BLaER1 treated with 17β-estradiol and CSF1 and Interleukin-3, amounts not matched to agents 10 nM and 100 nM (cell line): ENCODE results near the gene EID3.

Source experiments
- H3K27ac ChIP-seq, 11 experiments: shearing (Covaris generic); formaldehyde crosslinking; 2 replicates each; pipeline ENCODE4 v1.8.1; 2022
- H3K27me3 ChIP-seq, 11 experiments: shearing (Covaris generic); formaldehyde crosslinking; 2 replicates each; pipeline ENCODE4 v1.8.1; 2022
- H3K36me3 ChIP-seq, 11 experiments: shearing (Covaris generic); formaldehyde crosslinking; 2 replicates each; pipeline ENCODE4 v1.8.1; 2022
- H3K4me1 ChIP-seq, 10 experiments: shearing (Covaris generic); formaldehyde crosslinking; 2 replicates each; pipeline ENCODE4 v1.8.1; 2022
- H3K4me2 ChIP-seq, 11 experiments: shearing (Covaris generic); formaldehyde crosslinking; 2 replicates each; pipeline ENCODE4 v1.8.1; 2022
- H3K4me3 ChIP-seq, 10 experiments: shearing (Covaris generic); formaldehyde crosslinking; 2 replicates each; pipeline ENCODE4 v1.8.1; 2022
- H3K9ac ChIP-seq, 11 experiments: shearing (Covaris generic); formaldehyde crosslinking; 2 replicates each; pipeline ENCODE4 v1.8.1; 2022
- H3K9me3 ChIP-seq, 11 experiments: shearing (Covaris generic); formaldehyde crosslinking; replicated peaks in 1 of 11; 2 replicates each; pipeline ENCODE4 v1.8.1; 2022
- H4K20me1 ChIP-seq, 11 experiments: shearing (Covaris generic); formaldehyde crosslinking; 2 replicates each; pipeline ENCODE4 v1.8.1; 2022
- Cebpa-rat ChIP-seq, 11 experiments: shearing (Covaris generic); IDR thresholded peaks; 2 replicates each; pipeline ENCODE4 v1.8.1; 2022

EID3 gene

DNA sequence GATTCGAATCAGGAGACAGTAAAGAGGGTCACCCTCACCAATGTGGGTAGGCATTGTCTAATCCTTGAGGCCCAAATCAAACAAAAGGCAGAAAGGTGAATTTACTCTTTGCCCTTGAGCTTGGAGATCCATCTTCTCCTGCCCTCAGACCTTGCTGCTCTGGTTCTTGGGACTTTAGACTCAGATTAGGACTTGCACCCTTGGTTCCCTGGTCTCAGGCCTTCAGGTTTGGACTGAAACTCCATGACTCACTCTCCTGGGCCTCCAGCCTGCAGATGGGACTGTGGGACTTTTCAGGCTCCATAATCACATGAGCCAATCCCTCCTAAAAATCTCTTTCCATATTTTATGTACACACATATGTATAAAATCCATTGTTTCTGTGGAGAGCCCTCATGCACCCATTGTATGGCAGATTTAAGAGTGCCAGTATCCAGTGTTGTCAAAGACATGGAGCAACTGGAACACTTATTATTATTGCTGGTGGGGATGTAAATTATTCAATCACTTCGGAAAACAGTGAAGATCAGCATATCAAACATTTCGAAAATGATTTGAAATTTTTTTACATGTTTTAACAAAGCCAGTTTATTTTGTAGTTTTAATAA lies 48.7 kb downstream of the EID3 start:
- TF ChIP-seq Cebpa-rat (IDR thresholded peaks at IDR 0.05) = no peak
- Histone ChIP-seq H3K4me2 (no peak overlapping the region), H3K27me3 (no peaks in the 10 kb centered on the region), H3K27ac (no peak overlapping the region), H3K9me3 (no peaks in the 10 kb centered on the region), H3K9ac (no peak overlapping the region), H3K36me3 (peaks cover 55 to 82% (median 74%) of the 10 kb centered on the region in 11 experiments), H4K20me1 (peaks cover 4 to 74% (median 20%) of the 10 kb centered on the region in 11 experiments; a peak in 17 of 22 replicates), H3K4me1 (no peaks in the 10 kb centered on the region), H3K4me3 (no peak overlapping the region)

DNA sequence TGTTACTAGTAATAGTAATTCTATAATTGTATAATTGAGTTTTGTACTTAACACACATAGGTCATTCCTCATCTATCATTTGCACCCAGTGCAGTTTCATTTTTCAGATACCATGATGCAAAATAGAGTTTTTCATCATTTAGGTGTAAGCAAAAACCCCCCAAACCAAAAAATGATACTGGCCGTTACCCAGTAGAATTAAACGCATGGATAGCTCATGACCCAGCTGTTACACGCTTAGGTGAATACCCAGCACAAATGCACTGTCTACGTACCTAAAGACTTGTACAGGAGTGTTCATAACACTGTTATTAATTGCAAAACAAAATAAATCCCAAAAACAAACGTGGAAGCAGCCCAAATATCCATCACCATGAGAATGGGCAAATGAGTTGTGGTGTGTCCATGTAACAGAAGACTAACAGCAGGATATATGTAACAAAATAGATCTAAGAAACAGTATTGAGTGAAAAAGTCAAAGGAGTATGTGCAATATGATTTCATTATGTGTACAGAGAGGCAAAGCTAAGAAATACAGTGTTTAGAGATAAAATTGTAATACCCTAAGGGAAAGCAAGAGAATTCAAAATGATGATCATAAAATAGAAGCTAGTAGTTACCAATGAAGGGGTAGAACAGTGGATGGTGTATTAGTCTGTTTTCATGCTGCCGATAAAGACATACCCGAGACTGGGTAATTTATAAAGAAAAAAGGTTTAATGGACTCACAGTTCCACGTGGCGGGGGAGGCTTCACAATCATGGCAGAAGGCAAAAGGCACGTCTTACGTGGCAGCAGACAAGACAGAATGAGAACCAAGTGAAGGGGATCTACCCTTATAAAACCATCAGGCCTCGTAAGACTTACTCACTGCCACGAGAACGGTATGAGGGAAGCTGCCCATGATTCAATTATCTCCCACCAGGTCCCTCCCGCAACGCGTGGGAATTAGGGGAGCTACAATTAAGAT lies 49.8 kb downstream of the EID3 start:
- peaks cover 0 to 6% (median 0%) of the 10 kb centered on the region in 10 experiments; a peak in 1 of 20 replicates for H3K4me1 ChIP-seq
- peaks cover 4 to 64% (median 20%) of the 10 kb centered on the region in 11 experiments; a peak in 17 of 22 replicates for H4K20me1 ChIP-seq
- no peak for TF ChIP-seq Cebpa-rat (IDR thresholded peaks at IDR 0.05)
- H3K27me3 ChIP-seq = no peaks in the 10 kb centered on the region
- peaks cover 44 to 71% (median 64%) of the 10 kb centered on the region in 11 experiments for H3K36me3 ChIP-seq
- no peaks in the 10 kb centered on the region for H3K9me3 ChIP-seq
- no peak overlapping the region for H3K4me3 ChIP-seq
- H3K27ac ChIP-seq = no peak overlapping the region
- no peak overlapping the region for H3K4me2 ChIP-seq
- no peak overlapping the region for H3K9ac ChIP-seq

DNA sequence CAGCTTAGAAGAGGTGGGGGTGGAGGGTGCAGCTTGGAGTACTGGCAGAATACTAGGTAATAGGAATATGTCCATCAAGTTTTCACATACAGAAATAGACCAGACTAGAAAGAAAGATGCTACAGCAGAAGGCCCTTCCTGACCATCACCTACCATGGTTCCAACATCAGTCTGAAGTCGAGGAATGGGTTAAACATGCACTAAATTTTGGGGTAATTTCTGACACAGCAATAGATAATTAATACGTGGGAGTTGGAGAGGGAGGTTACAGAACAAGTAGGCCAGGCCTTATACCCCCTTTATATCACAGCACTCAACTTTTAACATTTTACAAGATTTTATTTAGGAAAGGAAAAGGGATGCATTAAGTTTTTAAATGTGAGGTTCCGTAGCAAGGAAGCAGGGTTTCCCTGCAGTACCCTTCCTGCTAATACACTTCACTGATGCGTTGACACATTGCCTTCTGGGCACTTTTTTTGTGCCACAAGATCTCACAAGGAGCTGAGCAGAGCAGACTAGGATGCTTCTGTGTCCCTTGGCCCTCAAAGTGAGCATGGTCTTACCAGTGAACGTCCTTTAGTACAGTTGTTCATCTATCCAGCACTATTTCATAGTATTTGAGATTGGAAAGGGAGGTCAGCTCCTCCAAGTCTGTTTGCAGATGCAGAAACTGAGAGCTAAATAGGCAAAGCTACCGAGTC lies 50.8 kb downstream of the EID3 start:
- no peak overlapping the region for H3K4me2 ChIP-seq
- peaks cover 0 to 6% (median 0%) of the 10 kb centered on the region in 10 experiments; a peak in 1 of 20 replicates for H3K4me1 ChIP-seq
- H3K9ac ChIP-seq = no peak overlapping the region
- peaks cover 0 to 53% (median 13%) of the 10 kb centered on the region in 11 experiments; a peak in 17 of 22 replicates for H4K20me1 ChIP-seq
- no peak for TF ChIP-seq Cebpa-rat (IDR thresholded peaks at IDR 0.05)
- H3K4me3 ChIP-seq = no peak overlapping the region
- no peaks in the 10 kb centered on the region for H3K9me3 ChIP-seq
- no peaks in the 10 kb centered on the region for H3K27me3 ChIP-seq
- H3K36me3 ChIP-seq = peaks cover 34 to 61% (median 53%) of the 10 kb centered on the region in 11 experiments
- H3K27ac ChIP-seq = no peak overlapping the region
